Astrocyte of the spinal cord (primary cell): ENCODE data around the gene ATP9B.
A peak's percentile ranks its signal among the peaks of the same experiment; 100 is the strongest.

ENCODE experiments used
- DNase-seq: peaks from one replicate; pipeline ENCODE4 v3.0.0; 2011; ENCODE audit warnings: low read depth, low spot score
- H3K4me3 ChIP-seq: 2 replicates; pipeline ENCODE4 v1.5.1; 2011; ENCODE audit warnings: low read depth, mild to moderate bottlenecking, low read length, moderate library complexity
- CTCF ChIP-seq: IDR thresholded peaks from 2 replicates; pipeline ENCODE4 v1.5.1; 2012; ENCODE audit warnings: low read depth, mild to moderate bottlenecking, low read length, inconsistent platforms
- in situ Hi-C: cut with HindIII; loops from 2 replicates; pipeline ENCODE4 v1.10.0; 2017; ENCODE audit warnings: low sequenced_read_pairs

ATP9B gene

GRCh38 chr18:79348066-79348465, 278.9 kb downstream of the ATP9B start:
- in situ Hi-C loops = no loop called here

GRCh38 chr18:79352432-79352831, 283.2 kb downstream of the ATP9B start:
- no peak overlapping the region for H3K4me3 ChIP-seq
- in situ Hi-C loops = no loop called here
- TF ChIP-seq CTCF = no peak
- no peak for DNase-seq

More at GRCh38 chr18:79348066-79348465, 278.9 kb downstream of the ATP9B start:
- peak; percentile 47 for DNase-seq
- no peak for TF ChIP-seq CTCF
- H3K4me3 ChIP-seq = no peak overlapping the region

GRCh38 chr18:79353267-79353666, 284.1 kb downstream of the ATP9B start:
- peak; percentile 41 for TF ChIP-seq CTCF
- no peak overlapping the region for H3K4me3 ChIP-seq
- in situ Hi-C loops = no loop called here
- no peak for DNase-seq

GRCh38 chr18:79354350-79354749, 285.2 kb downstream of the ATP9B start:
- no peak for DNase-seq
- H3K4me3 ChIP-seq = no peak overlapping the region
- TF ChIP-seq CTCF = no peak
- in situ Hi-C loops = no loop called here

GRCh38 chr18:79355433-79356335, 286.5 kb downstream of the ATP9B start:
- in situ Hi-C loops = no loop called here
- no peak for TF ChIP-seq CTCF
- no peak for DNase-seq
- no peak overlapping the region for H3K4me3 ChIP-seq

GRCh38 chr18:79356435-79356834, 287.2 kb downstream of the ATP9B start:
- DNase-seq = no peak
- in situ Hi-C loops = no loop called here
- no peak overlapping the region for H3K4me3 ChIP-seq
- no peak for TF ChIP-seq CTCF
